ENCODE measurements around the gene MED16.
"Not testable (repeated sequence)": the region's sequence is repeated elsewhere in the genome, so short reads cannot be mapped to it uniquely, and the experiment has no call there.

MED16 gene

DNA sequence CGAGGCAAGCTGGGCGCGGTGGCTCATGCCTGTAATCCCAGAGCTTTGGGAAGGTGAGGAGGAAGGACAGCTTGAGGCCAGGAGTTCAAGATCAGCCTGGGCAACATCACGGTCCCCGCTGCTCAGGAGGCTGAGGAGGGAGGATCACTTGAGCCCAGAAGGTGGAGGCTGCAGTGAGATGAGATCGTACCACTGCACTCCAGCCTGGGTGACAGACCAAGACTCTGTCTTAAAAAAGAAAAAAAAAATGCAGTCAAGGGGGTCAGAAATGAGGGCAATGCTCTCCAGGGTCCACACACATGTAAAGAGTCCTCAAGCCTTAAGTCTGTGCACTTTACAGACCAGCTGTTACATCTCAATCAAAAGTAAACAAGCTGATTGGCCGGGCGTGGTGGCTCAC lies 11.6 kb upstream of the MED16 start:
- DNase-seq = no peak

- no peak for DNase-seq
Observed at GRCh38 chr19:903266-903797, 10.3 kb upstream of the MED16 start.

DNA sequence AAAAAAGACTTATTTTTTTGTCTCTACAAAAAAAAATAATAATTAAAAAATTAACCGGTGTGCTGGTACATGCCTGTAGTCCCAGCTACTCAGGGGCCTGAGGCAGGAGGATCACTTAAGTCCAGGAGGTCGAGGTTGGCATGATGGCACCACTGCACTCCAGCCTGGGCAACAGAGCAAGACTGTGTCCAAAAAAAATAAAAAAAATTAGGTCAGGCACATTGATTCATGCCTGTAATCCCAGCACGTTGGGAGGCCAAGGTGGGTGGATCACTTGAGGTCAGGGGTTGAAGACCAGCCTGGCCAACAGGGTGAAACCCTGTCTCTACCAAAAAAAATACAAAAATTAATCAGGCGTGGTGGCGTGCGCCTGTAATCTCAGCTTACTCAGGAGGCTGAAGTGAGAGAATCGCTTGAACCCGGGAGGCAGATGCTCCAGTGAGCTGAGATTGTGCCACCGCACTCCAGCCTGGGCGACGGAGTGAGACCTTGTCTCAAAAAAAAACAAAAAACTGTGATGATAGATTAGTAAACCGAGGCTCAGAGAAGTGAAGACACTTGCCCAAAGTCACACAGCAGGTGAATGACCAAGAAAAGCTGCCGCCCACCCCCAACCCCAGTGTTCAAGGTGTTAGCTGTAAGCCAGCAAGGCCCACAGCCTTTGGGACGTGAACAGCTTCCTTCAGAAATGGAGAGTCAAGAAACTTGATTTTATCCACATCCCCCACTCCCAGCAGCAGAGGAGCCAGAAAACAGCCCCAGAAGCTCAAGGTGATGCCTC lies 9.6 kb upstream of the MED16 start:
- DNase-seq = no peak

DNA sequence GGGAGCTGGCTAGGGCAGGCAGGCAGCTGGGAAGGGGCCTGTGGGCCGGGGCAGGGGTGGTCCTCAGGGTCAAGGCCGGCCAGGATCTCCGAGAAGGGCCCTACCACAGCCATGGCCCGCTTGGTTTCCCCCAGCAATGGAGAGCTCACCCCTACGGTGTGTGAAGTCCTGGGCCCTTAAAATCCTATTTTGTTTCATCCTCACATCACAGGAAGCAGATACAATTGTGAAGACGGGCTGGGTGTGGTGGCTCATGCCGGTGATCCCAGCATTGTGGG lies 9.0 kb upstream of the MED16 start:
- no peak for DNase-seq

GRCh38 chr19:901216-902092 lies 8.5 kb upstream of the MED16 start:
- DNase-seq = no peak

GRCh38 chr19:900302-901111 lies 7.5 kb upstream of the MED16 start:
- no peak for DNase-seq

GRCh38 chr19:900043-900301 lies 7.0 kb upstream of the MED16 start:
- no peak for DNase-seq

DNA sequence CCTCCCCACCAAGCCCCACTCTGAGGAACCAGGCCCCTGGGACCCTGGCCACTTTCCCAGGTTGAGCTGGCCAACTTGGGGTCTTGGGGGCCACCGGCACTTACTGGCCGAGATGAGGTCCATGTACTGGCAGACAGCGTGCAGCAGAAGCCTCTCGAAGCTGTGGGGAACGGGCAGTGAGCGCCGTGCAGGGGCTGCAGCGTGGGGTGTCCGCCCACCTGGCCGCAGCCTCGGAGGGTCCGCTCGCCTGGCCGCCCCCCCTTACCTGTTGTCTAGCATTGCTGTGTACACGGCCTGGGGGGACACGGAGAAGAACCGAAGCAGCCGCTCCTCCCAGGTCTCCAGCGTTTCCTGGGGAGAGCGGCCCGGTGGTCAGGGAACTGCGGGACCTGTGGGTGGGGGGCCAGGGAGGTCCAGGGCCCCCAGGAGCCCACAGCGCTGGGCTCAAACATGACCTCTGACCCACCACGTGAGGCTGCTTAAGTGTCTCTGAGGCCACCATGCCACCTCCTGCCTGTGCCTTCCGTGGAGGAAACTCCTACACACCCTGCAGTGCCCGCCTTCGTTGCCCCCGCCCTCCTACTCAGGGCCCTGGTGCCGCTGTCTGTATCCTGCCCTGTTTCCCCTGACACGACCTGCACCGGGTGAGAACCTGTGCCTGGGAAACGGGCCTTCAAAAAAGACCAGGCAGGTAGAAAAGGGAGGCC lies 6.5 kb upstream of the MED16 start:
- DNase-seq = no peak

GRCh38 chr19:898663-899062 lies 5.7 kb upstream of the MED16 start:
- DNase-seq = no peak

- DNase-seq = no peak
Observed at GRCh38 chr19:897442-898039, 4.6 kb upstream of the MED16 start.

DNA sequence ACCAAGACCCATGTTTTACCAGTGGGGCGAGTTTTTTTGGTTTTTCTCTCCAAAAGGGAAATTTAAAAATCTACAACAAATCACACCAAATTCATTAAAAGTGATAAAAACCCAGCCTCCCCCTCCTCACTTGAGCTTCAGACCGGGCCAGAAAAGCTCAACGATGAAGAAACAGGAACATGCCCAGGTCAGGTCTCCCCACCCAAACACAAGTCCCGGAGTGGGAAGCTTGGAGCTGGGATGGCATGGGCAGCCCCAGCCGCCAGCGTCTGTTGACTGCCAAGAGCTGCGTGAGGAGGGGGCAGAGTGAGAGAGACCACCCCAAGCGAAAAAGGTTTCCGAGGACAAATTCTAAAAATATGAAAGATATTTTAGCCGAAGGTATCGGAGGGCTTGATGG lies 4.0 kb upstream of the MED16 start:
- DNase-seq = no peak

DNA sequence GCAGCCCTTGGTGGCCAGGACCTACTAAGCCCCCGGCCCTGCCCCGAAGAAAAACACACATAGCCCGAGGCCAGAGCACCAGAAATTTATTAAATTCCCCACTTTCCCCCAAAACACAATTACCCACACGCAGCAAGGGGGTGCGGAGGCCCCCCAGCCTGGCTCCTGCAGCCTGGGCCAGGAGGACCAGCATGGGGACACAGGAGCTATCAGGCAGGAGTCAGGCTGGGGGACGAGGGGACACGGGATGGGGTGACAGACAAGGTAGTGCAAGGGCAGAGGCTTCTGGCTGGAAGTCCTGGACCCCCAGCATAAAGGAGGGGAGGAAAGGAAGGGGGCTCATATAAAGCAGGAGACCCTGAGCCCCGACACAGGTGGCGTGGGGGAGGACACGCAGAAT lies 3.4 kb upstream of the MED16 start:
- DNase-seq = no peak

DNA sequence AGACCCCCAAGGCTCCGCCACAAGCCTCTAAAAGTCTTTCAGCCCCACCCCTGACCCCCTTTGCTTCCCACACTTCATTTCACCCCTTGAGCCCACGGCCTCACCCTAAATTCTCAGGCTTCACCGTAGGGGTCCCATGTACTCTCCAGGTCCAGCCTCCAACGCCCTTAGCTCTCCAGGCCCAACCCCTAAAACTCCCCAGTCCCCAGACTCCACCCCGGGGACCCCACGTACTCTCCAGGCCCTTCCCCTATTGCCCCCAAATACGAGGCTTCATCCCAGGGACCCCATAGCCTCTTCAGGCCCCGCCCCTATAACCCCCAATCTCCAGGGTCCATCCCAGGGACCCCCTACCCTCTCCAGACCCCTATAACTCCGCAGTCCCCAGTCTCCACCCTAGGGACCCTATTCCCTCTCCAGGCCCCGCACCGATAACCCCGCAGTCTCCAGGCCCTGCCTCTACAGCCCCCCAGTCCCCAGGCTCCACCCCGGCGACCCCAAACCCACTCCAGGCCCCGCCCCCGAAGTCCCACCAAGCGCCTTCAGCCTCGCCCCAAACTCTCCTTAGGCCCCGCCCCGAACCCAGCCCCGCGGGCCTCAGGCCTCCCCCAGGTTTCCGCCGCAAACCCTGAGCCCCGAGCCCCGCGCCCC lies 619 bp downstream of the MED16 start:
- no peak for DNase-seq

DNA sequence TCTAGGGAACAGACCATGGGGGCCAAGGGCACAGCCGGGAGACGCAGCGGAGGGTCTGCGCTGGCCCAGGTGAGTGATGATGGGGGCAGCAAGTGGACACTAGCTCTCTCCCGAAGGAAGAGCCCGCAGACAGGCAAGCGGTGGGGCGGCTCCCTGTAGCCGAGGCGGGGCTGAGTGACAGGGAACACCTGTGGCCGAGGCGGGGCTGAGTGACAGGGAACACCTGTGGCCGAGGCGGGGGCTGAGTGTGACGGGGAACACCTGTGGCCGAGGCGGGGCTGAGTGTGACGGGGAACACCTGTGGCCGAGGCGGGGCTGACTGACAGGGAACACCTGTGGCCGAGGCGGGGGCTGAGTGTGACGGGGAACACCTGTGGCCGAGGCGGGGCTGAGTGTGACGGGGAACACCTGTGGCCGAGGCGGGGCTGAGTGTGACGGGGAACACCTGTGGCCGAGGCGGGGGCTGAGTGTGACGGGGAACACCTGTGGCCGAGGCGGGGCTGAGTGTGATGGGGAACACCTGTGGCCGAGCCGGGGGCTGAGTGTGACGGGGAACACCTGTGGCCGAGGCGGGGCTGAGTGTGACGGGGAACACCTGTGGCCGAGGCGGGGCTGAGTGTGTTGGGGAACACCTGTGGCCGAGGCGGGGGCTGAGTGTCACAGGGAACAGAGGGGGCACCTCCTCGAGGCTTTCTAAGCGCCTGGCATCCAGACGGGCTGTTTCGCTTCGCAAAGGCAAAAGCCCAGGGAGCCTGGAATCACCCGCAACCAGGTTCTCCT lies 1.4 kb downstream of the MED16 start:
- not testable (repeated sequence) for DNase-seq

DNA sequence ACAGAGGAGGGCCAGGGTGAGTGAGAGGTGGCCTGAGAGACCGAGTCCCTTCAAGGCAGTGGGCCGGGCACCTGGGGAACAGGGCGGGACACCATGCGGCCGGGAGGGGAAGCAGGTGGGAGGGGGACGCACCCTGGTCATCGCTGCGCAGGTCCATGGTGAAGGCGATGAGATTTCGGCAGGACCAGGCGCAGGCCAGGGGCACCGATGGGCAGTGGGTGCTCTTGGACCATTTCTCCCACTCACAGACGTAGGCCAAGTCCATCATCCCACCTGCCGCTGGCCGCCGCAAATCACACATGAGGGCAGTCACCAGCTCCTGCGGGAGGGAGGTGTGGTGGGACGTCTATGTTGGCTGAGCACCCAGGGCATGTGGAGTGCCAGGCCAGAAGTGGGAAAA lies 2.2 kb downstream of the MED16 start:
- DNase-seq = no peak

- DNase-seq = no peak
Observed at GRCh38 chr19:889662-890295, 3.2 kb downstream of the MED16 start.

- DNase-seq = no peak
Observed at GRCh38 chr19:888581-889385, 4.2 kb downstream of the MED16 start.

DNA sequence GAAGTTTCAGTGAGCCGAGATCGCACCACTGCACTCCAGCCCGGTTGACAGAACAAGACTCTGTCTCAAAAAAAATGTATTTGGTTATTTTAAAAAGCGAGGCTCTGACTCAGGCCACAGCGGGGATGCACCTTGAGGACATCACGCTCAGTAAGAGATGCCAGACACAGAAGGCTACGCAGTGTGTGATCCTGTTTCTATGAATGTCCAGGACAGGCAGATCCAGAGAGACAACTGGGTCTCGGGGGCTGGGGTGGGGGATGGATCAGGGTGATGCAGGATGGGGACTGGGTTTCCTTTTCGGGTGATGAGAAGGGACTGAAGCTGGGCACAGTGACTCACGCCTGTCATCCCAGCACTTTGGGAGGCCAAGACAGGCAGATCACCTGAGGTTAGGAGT lies 5.4 kb downstream of the MED16 start:
- no peak for DNase-seq

- no peak for DNase-seq
Observed at GRCh38 chr19:887072-887471, 5.9 kb downstream of the MED16 start.

Measured in inflammatory macrophage treated with lipopolysaccharide for 4 hours (primary cell).